Measurements from ENCODE around the gene BACH2.

GRCh38 chr6:90229331-90230010 lies 67.2 kb downstream of the BACH2 start:
- TF ChIP-seq EZH2 (IDR thresholded peaks at IDR 0.05; ENCODE audit: insufficient read depth, poor library complexity, severe bottlenecking) (no peak), EZH2phosphoT487 (IDR thresholded peaks at IDR 0.05; ENCODE audit: insufficient read depth, low read depth) (no peak)

Data from GM23248 (cell line).